Measurements from ENCODE around the gene LRRC58.
"Not testable (repeated sequence)": the region's sequence is repeated elsewhere in the genome, so short reads cannot be mapped to it uniquely, and the experiment has no call there.

LRRC58 gene

GRCh38 chr3:120339362-120339761 lies 9.8 kb downstream of the LRRC58 start:
- no peak for DNase-seq (ENCODE audit: low spot score)

GRCh38 chr3:120338517-120338916 lies 10.6 kb downstream of the LRRC58 start:
- no peak for DNase-seq (ENCODE audit: low spot score)

- no peak for DNase-seq (ENCODE audit: low spot score)
Observed at GRCh38 chr3:120332646-120333045, 16.5 kb downstream of the LRRC58 start.

GRCh38 chr3:120331076-120331475 lies 18.1 kb downstream of the LRRC58 start:
- DNase-seq (ENCODE audit: low spot score): no peak

- no peak for DNase-seq (ENCODE audit: low spot score)
Observed at GRCh38 chr3:120326784-120327183, 22.4 kb downstream of the LRRC58 start.

GRCh38 chr3:120324190-120324589 lies 25.0 kb downstream of the LRRC58 start:
- DNase-seq (ENCODE audit: low spot score): no peak

GRCh38 chr3:120323761-120324160 lies 25.4 kb downstream of the LRRC58 start:
- DNase-seq (ENCODE audit: low spot score): not testable (repeated sequence)

- DNase-seq (ENCODE audit: low spot score): no peak
Observed at GRCh38 chr3:120311863-120312794, 37.0 kb downstream of the LRRC58 start.

- DNase-seq (ENCODE audit: low spot score): no peak
Observed at GRCh38 chr3:120306519-120307455, 42.4 kb downstream of the LRRC58 start.

- DNase-seq (ENCODE audit: low spot score): no peak
Observed at GRCh38 chr3:120304616-120305015, 44.5 kb downstream of the LRRC58 start.

GRCh38 chr3:120302361-120302760 lies 46.8 kb downstream of the LRRC58 start:
- no peak for DNase-seq (ENCODE audit: low spot score)

- no peak for DNase-seq (ENCODE audit: low spot score)
Observed at GRCh38 chr3:120300971-120301370, 48.2 kb downstream of the LRRC58 start.

- no peak for DNase-seq (ENCODE audit: low spot score)
Observed at GRCh38 chr3:120299403-120299802, 49.8 kb downstream of the LRRC58 start.

GRCh38 chr3:120298996-120299395 lies 50.2 kb downstream of the LRRC58 start:
- DNase-seq (ENCODE audit: low spot score): no peak

GRCh38 chr3:120291552-120291951 lies 57.6 kb downstream of the LRRC58 start:
- DNase-seq (ENCODE audit: low spot score): not testable (repeated sequence)

GRCh38 chr3:120289636-120290035 lies 59.5 kb downstream of the LRRC58 start:
- no peak for DNase-seq (ENCODE audit: low spot score)

- no peak for DNase-seq (ENCODE audit: low spot score)
Observed at GRCh38 chr3:120286465-120286864, 62.7 kb downstream of the LRRC58 start.

- no peak for DNase-seq (ENCODE audit: low spot score)
Observed at GRCh38 chr3:120285508-120285841, 63.7 kb downstream of the LRRC58 start.

GRCh38 chr3:120284747-120285507 lies 64.2 kb downstream of the LRRC58 start, which contains the start of gene GPR156:
TSS of gene GPR156 (minus strand) at chr3:120285222. CDS start at chr3:120244098, 41,124 bp downstream.
- no peak for DNase-seq (ENCODE audit: low spot score)

- DNase-seq (ENCODE audit: low spot score): no peak
Observed at GRCh38 chr3:120281261-120281660, 67.9 kb downstream of the LRRC58 start.

GRCh38 chr3:120280566-120280965 lies 68.6 kb downstream of the LRRC58 start:
- no peak for DNase-seq (ENCODE audit: low spot score)

- no peak for DNase-seq (ENCODE audit: low spot score)
Observed at GRCh38 chr3:120280026-120280425, 69.1 kb downstream of the LRRC58 start.
